Measurements from ENCODE around the gene FNTB. TPM values are rescaled to one million over a fixed set of nuclear protein-coding genes. Genes with fewer than 3 reads are reported as not detected.

The FNTB gene
- total and polyA plus RNA-seq, 2 experiments from 2014 or later, result 8.6 to 12.5 TPM

DNA sequence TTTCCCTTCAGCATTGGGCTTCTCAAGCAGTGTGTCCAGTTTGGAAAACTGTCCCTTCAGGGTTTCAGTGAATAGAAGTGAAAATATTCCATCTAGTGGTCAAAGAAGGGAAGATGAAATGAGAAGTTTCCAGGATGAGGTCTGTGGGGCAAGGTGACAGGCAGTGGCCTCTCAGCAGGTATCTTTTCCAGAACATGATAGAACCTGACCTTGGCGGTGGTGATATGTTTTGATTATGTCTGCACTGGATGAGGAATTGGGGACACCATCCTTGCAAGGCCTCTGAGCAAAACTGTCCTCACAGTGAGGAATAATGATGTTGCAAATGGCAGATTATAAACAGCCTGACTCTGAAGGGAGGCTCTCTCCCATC lies 48.9 kb upstream of the FNTB start:
- no peak for DNase-seq (ENCODE audit: low spot score)
- H3K9me3 Mint-ChIP-seq, result no peaks in the 10 kb centered on the region
- no peak overlapping the region for H2AFZ ChIP-seq
- H3K27ac Mint-ChIP-seq, result no peak overlapping the region
- no peaks in the 10 kb centered on the region for H3F3A ChIP-seq (replicated peaks; ENCODE audit: low read depth)
- H3K27me3 ChIP-seq (ENCODE audit: insufficient read depth), result no peaks in the 10 kb centered on the region
- H3K4me1 ChIP-seq (ENCODE audit: insufficient read depth), result peaks cover 7% of the 10 kb centered on the region; the same call in 1 of the 2 replicates
- H3K4me3 ChIP-seq, result no peak overlapping the region
- no peak for ATAC-seq
- 0 out of 3 replicates have a peak, but pooled peaks cover 3% of the 10 kb centered on the region for H3K36me3 Mint-ChIP-seq (ENCODE audit: low read depth)
- TF ChIP-seq CTCF (conservative IDR thresholded peaks at IDR 0.05; ENCODE audit: low read depth in 2 of 2) (peak; percentile 33 to 44), NANOG (IDR thresholded peaks at IDR 0.05; ENCODE audit: borderline replicate concordance) (no peak)
- TF ChIP-seq, protein P1, sequence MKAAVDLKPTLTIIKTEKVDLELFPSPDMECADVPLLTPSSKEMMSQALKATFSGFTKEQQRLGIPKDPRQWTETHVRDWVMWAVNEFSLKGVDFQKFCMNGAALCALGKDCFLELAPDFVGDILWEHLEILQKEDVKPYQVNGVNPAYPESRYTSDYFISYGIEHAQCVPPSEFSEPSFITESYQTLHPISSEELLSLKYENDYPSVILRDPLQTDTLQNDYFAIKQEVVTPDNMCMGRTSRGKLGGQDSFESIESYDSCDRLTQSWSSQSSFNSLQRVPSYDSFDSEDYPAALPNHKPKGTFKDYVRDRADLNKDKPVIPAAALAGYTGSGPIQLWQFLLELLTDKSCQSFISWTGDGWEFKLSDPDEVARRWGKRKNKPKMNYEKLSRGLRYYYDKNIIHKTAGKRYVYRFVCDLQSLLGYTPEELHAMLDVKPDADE (IDR thresholded peaks at IDR 0.05), result no peak
- H4K20me1 ChIP-seq (replicated peaks; ENCODE audit: insufficient read depth), result peaks cover 4% of the 10 kb centered on the region; the same call in 1 of the 2 replicates
- no peaks in the 10 kb centered on the region for H3K9me2 ChIP-seq (ENCODE audit: insufficient read depth)
- no peak overlapping the region for H3K4me2 ChIP-seq
- H3K36me3 ChIP-seq (ENCODE audit: insufficient read depth), result peaks cover 11% of the 10 kb centered on the region; the same call in 1 of the 2 replicates
- peaks cover 3% of the 10 kb centered on the region for H3K27me3 Mint-ChIP-seq (ENCODE audit: insufficient read depth, low read depth, poor library complexity)
- H3K4me1 Mint-ChIP-seq, result peaks cover 6% of the 10 kb centered on the region; the same call in 2 of the 3 replicates
- H3K27ac ChIP-seq (ENCODE audit: low read depth), result no peak overlapping the region
- H3K79me2 ChIP-seq (replicated peaks; ENCODE audit: insufficient read depth), result no peaks in the 10 kb centered on the region
- H3K4me3 Mint-ChIP-seq, result no peak overlapping the region

- peaks cover 3% of the 10 kb centered on the region for H3K27me3 Mint-ChIP-seq (ENCODE audit: insufficient read depth, low read depth, poor library complexity)
- Histone ChIP-seq H3K27ac (ENCODE audit: low read depth) (no peak overlapping the region), H2AFZ (no peak overlapping the region), H3K9me2 (ENCODE audit: insufficient read depth) (no peaks in the 10 kb centered on the region), H3K4me2 (no peak overlapping the region), H3F3A (replicated peaks; ENCODE audit: low read depth) (no peaks in the 10 kb centered on the region), H3K4me1 (ENCODE audit: insufficient read depth) (peaks cover 20% of the 10 kb centered on the region), H3K27me3 (ENCODE audit: insufficient read depth) (no peaks in the 10 kb centered on the region), H3K4me3 (no peak overlapping the region), H4K20me1 (replicated peaks; ENCODE audit: insufficient read depth) (peaks cover 4% of the 10 kb centered on the region; the same call in 1 of the 2 replicates), H3K79me2 (replicated peaks; ENCODE audit: insufficient read depth) (no peaks in the 10 kb centered on the region), H3K36me3 (ENCODE audit: insufficient read depth) (0 out of 2 replicates have a peak, but pooled peaks cover 4% of the 10 kb centered on the region)
- 0 out of 3 replicates have a peak, but pooled peaks cover 3% of the 10 kb centered on the region for H3K36me3 Mint-ChIP-seq (ENCODE audit: low read depth)
- H3K4me3 Mint-ChIP-seq, result no peak overlapping the region
- no peak overlapping the region for H3K27ac Mint-ChIP-seq
- ATAC-seq, result no peak
- peaks cover 19% of the 10 kb centered on the region for H3K4me1 Mint-ChIP-seq
- no peak for DNase-seq (ENCODE audit: low spot score)
- TF ChIP-seq, protein P2, sequence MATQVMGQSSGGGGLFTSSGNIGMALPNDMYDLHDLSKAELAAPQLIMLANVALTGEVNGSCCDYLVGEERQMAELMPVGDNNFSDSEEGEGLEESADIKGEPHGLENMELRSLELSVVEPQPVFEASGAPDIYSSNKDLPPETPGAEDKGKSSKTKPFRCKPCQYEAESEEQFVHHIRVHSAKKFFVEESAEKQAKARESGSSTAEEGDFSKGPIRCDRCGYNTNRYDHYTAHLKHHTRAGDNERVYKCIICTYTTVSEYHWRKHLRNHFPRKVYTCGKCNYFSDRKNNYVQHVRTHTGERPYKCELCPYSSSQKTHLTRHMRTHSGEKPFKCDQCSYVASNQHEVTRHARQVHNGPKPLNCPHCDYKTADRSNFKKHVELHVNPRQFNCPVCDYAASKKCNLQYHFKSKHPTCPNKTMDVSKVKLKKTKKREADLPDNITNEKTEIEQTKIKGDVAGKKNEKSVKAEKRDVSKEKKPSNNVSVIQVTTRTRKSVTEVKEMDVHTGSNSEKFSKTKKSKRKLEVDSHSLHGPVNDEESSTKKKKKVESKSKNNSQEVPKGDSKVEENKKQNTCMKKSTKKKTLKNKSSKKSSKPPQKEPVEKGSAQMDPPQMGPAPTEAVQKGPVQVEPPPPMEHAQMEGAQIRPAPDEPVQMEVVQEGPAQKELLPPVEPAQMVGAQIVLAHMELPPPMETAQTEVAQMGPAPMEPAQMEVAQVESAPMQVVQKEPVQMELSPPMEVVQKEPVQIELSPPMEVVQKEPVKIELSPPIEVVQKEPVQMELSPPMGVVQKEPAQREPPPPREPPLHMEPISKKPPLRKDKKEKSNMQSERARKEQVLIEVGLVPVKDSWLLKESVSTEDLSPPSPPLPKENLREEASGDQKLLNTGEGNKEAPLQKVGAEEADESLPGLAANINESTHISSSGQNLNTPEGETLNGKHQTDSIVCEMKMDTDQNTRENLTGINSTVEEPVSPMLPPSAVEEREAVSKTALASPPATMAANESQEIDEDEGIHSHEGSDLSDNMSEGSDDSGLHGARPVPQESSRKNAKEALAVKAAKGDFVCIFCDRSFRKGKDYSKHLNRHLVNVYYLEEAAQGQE (IDR thresholded peaks at IDR 0.05; ENCODE audit: unreplicated experiment), result no peak
- TF ChIP-seq POLR2AphosphoS5 (IDR thresholded peaks at IDR 0.05; ENCODE audit: low read depth) (no peak), EZH2 (IDR thresholded peaks at IDR 0.05; ENCODE audit: low read depth, unreplicated experiment) (no peak), JUNB (IDR thresholded peaks at IDR 0.05; ENCODE audit: unreplicated experiment) (no peak), CTCF (conservative IDR thresholded peaks at IDR 0.05; ENCODE audit: low read depth in 2 of 2) (no peak), ZNF331 (CRISPR knock-in tag; IDR thresholded peaks at IDR 0.05; ENCODE audit: low read depth) (no peak), ZNF114 (CRISPR knock-in tag; IDR thresholded peaks at IDR 0.05) (no peak), STAT1 (IDR thresholded peaks at IDR 0.05; ENCODE audit: unreplicated experiment) (no peak)
- no peaks in the 10 kb centered on the region for H3K9me3 Mint-ChIP-seq
Observed at GRCh38 chr14:64938972-64939816, 47.5 kb upstream of the FNTB start.

Data from GM23338 (cell line).